HL-60 (cell line): ENCODE data around the gene NLRP6.
"Not testable (repeated sequence)": the region's sequence is repeated elsewhere in the genome, so short reads cannot be mapped to it uniquely, and the experiment has no call there.

Source experiments
- DNase-seq, 2 experiments: peaks; one replicate each; pipeline ENCODE4 v3.0.0-alpha.2; 2010 to 2020; ENCODE audit warnings: low read depth in 1 of 2, low spot score in 1 of 2
- H3K27ac ChIP-seq: fragments of 250-450 bp; sonication (Bioruptor Pico); replicated peaks from 2 replicates; pipeline ENCODE4 v1.5.1; 2020; ENCODE audit warnings: mild to moderate bottlenecking, moderate library complexity
- H3K27me3 ChIP-seq: fragments of 250-450 bp; sonication (Bioruptor Pico); 2 replicates; pipeline ENCODE4 v1.5.1; 2021; ENCODE audit warnings: mild to moderate bottlenecking, moderate library complexity; ENCODE audit not compliant: insufficient read depth, poor library complexity, severe bottlenecking
- H3K4me3 ChIP-seq: replicated peaks from 2 replicates; pipeline ENCODE4 v1.5.1; 2011; ENCODE audit warnings: mild to moderate bottlenecking, control low read depth, low read length; ENCODE audit not compliant: insufficient read depth
- GABPA ChIP-seq: IDR thresholded peaks from 2 replicates; pipeline ENCODE4 v1.6.1; 2012; ENCODE audit warnings: low read depth
- POLR2AphosphoS5 ChIP-seq: IDR thresholded peaks from 2 replicates; pipeline ENCODE4 v1.6.1; 2012; ENCODE audit warnings: low read depth
- SPI1 ChIP-seq: IDR thresholded peaks from 2 replicates; pipeline ENCODE4 v1.6.1; 2012; ENCODE audit warnings: low read depth, mild to moderate bottlenecking, borderline replicate concordance
- TF ChIP-seq, protein P1 (sequence below): IDR thresholded peaks from 2 replicates; pipeline ENCODE4 v1.6.1; 2012; ENCODE audit warnings: low read depth; ENCODE audit not compliant: insufficient replicate concordance
- TF ChIP-seq, protein P2 (sequence below): IDR thresholded peaks from one replicate; pipeline ENCODE4 v1.5.1; 2011; ENCODE audit warnings: low read length, control low read depth, inconsistent platforms; ENCODE audit not compliant: insufficient read depth

NLRP6 gene

GRCh38 chr11:332651-333480, 54.7 kb downstream of the NLRP6 start:
- DNase-seq: no peak
- no peak overlapping the region for H3K4me3 ChIP-seq
- H3K27me3 ChIP-seq: peaks cover 4% of the 10 kb centered on the region
- no peak overlapping the region for H3K27ac ChIP-seq
- TF ChIP-seq GABPA: no peak
- TF ChIP-seq POLR2AphosphoS5: no peak
- no peak for TF ChIP-seq SPI1
- TF ChIP-seq, protein P1, sequence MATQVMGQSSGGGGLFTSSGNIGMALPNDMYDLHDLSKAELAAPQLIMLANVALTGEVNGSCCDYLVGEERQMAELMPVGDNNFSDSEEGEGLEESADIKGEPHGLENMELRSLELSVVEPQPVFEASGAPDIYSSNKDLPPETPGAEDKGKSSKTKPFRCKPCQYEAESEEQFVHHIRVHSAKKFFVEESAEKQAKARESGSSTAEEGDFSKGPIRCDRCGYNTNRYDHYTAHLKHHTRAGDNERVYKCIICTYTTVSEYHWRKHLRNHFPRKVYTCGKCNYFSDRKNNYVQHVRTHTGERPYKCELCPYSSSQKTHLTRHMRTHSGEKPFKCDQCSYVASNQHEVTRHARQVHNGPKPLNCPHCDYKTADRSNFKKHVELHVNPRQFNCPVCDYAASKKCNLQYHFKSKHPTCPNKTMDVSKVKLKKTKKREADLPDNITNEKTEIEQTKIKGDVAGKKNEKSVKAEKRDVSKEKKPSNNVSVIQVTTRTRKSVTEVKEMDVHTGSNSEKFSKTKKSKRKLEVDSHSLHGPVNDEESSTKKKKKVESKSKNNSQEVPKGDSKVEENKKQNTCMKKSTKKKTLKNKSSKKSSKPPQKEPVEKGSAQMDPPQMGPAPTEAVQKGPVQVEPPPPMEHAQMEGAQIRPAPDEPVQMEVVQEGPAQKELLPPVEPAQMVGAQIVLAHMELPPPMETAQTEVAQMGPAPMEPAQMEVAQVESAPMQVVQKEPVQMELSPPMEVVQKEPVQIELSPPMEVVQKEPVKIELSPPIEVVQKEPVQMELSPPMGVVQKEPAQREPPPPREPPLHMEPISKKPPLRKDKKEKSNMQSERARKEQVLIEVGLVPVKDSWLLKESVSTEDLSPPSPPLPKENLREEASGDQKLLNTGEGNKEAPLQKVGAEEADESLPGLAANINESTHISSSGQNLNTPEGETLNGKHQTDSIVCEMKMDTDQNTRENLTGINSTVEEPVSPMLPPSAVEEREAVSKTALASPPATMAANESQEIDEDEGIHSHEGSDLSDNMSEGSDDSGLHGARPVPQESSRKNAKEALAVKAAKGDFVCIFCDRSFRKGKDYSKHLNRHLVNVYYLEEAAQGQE: no peak
- TF ChIP-seq, protein P2, sequence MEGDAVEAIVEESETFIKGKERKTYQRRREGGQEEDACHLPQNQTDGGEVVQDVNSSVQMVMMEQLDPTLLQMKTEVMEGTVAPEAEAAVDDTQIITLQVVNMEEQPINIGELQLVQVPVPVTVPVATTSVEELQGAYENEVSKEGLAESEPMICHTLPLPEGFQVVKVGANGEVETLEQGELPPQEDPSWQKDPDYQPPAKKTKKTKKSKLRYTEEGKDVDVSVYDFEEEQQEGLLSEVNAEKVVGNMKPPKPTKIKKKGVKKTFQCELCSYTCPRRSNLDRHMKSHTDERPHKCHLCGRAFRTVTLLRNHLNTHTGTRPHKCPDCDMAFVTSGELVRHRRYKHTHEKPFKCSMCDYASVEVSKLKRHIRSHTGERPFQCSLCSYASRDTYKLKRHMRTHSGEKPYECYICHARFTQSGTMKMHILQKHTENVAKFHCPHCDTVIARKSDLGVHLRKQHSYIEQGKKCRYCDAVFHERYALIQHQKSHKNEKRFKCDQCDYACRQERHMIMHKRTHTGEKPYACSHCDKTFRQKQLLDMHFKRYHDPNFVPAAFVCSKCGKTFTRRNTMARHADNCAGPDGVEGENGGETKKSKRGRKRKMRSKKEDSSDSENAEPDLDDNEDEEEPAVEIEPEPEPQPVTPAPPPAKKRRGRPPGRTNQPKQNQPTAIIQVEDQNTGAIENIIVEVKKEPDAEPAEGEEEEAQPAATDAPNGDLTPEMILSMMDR: no peak

DNA sequence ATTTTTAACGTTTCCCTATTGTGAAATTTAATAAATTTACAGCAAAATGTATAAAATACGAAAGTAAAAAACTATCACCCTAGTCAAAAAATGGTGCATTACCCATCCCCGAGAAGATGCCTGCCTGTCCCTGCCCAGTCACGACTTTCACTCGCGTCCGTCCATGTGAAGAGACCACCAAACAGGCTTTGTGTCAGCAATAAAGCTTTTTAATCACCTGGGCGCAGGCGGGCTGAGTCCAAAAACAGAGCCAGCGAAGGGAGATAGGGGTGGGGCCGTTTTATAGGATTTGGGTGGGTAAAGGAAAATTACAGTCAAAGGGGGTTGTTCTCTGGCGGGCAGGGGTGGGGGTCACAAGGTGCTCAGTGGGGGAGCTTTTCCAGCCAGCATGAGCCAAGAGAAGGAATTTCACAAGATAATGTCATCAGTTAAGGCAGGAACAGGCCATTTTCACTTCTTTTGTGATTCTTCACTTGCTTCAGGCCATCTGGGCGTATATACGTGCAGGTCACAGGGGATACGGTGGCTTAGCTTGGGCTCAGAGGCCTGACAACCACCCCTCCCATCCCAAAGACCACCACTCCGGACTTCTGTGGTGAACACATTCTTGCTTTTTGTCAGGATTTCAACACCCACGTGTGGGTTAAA, 55.5 kb downstream of the NLRP6 start:
- DNase-seq, H3K27ac ChIP-seq, H3K4me3 ChIP-seq, H3K27me3 ChIP-seq: not testable (repeated sequence)

DNA sequence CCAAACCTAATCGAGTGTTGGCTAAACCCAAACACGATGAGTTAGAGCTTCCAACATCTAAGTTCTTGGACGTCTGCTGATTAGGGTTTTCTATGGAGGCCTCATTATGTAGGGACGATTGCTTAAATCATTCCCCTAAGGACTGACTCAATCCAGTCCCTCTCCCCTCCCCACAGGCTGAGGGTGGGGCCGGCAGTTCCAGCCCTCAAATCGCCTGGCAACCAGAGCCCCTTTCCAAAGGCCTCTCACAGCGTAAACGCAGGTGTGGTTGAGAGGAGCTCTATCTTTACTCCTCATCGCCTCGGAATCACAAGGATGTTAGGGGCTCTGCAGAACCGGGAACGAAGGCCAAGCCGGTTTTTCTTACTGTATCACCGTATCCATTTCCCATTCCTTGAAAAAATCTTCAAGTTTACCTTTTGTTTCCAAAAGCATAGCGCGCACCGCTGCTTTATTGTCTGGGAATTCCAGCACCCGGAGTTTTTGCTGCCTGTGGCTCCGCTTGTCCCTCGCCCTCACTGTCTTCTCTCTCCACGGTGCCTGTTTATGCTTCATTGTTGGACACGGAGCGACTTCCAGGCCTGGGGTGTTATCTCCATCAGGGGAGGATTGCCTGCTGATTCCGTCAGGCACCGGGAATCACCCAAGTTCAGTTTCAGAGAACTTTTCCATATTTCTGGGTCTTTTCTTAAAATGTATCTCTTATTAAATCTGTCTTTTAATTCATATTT, 56.2 kb downstream of the NLRP6 start:
- DNase-seq: no peak
- TF ChIP-seq SPI1 (no peak), POLR2AphosphoS5 (no peak), GABPA (no peak)
- TF ChIP-seq, protein P2: no peak
- TF ChIP-seq, protein P1: no peak
- no peak overlapping the region for H3K4me3 ChIP-seq
- H3K27me3 ChIP-seq: peaks cover 4% of the 10 kb centered on the region
- no peak overlapping the region for H3K27ac ChIP-seq
